Glomerular visceral epithelial cell (primary cell): Measurements from ENCODE around the gene SLC39A10.
"Not testable (repeated sequence)": the region's sequence is repeated elsewhere in the genome, so short reads cannot be mapped to it uniquely, and the experiment has no call there.

ENCODE experiments used
- DNase-seq: peaks from one replicate; pipeline ENCODE4 v3.0.0-alpha.2; 2016; ENCODE audit errors: extremely low spot score

Gene SLC39A10

GRCh38 chr2:195644708-195645107 lies 12.3 kb upstream of the SLC39A10 start:
- not testable (repeated sequence) for DNase-seq

DNA sequence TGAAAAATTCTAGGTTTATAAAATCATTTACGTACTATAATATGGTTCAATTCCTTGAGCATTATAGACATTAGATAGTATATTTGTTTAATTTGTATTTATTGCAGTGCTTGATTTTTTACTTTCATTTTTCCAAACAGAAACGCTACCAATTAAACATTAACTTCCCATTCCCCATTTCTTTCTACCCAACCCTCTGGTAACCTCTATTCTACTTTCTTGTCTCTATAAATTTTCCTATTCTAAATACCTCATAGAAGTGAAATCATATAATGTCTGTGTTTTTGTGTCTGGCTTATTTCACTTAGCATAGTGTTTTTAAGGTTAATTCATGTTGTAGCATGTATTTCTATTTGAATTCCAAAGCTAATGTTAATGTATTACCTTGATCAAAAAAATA lies 11.6 kb upstream of the SLC39A10 start:
- DNase-seq, result no peak

DNA sequence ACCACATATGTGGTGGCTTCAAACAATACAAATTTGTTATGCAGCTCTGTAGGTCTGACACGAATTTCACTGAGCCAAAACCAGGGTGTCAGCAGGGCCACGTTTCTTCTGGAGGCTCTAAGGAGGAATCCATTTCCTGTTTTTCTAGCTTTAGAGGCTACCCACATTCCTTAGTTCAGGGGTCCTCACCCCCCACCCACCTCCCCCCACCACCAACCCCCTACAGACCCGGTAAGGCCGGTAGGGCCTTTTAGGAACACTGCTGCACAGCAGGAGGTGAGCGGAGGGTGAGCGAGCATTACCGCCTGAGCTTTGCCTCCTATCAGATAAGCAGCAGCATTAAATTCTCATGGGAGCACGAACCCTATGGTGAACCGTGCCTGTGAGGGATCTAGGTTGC lies 10.6 kb upstream of the SLC39A10 start:
- DNase-seq, result no peak

GRCh38 chr2:195647302-195647701 lies 9.7 kb upstream of the SLC39A10 start:
- DNase-seq, result no peak

DNA sequence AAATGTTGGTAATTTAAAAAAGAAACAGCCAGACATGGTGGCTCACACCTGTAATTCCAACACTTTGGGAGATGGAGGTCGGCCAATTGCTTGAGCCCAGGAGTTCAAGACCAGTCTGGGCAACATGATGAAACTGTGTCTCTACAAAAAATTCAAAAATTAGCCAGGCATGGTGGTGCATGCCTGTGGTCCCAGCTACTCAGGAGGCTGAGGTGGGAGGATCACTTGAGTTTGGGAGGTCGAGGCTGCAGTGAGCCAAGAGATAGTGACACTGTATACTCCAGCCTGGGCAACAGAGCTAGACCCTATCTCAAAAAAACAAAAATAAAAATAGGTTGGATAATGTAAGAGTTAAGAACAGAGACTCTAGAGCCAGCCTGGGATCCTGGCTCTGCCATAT lies 8.7 kb upstream of the SLC39A10 start:
- not testable (repeated sequence) for DNase-seq

DNA sequence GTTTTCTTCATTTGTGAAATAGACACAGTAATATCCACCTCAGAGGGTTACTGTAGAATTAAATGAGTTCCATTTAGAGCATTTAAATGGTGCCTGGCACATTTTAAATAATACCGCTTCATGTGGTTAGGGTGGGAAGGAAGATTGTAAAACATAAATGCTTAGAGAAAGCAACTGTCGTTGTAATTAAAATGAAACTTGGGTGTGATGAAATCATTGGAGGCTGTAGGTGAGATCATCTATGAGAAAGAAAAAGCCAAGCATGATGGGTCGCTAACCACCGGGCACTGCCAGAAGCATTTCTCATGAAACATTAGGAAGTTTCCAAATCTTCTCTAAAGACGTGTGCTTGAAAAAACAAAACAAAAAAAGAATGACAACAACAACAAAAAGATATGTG lies 8.2 kb upstream of the SLC39A10 start:
- no peak for DNase-seq

DNA sequence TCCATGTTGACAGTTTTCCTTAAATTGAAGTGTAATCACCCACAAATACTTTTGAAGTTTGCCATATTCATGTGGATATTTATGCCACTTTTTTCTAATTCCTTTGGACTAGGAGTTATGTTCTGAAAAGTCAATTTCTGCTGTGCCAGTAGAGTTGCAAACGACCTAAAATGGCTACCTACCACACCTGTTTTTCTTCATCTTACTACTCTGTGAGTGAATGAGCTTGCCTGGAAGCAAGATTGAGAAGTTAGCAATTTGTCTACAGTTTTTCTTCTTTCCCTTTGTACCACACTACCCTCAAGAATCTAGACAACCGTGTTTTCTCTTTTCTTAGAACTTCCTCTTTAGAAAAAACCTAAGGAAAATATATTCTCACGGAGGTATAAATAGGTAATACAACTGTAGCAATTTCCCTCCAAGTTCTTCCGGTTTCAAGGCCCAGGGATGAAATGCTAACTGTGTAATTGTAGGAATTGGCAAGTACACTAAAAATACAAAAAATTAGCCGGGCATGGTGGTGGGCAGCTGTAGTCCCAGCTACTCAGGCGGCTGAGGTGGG lies 7.3 kb upstream of the SLC39A10 start:
- DNase-seq, result no peak

GRCh38 chr2:195651046-195651445 lies 6.0 kb upstream of the SLC39A10 start:
- DNase-seq, result no peak

DNA sequence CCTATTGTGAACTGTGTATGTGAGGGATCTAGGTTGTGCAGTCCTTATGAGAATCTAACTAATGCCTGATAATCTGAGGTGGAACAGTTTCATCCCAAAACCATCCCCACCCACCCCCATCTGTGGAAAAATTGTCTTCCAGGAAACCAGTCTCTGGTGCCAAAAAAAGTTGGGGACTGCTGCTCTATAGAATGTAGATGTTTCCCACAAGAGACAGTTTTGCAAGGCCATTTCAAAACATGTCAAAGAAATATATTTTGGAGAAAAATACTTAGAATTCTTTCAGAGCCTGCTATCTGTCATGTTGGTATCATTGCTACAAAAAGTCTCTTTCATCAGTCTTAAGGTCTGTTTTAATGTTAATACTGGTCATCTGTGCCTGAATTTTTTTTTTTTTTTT lies 4.1 kb upstream of the SLC39A10 start:
- no peak for DNase-seq

- no peak for DNase-seq
Measured at GRCh38 chr2:195656161-195656858, 716 bp upstream of the SLC39A10 start.

- peak; percentile 75 for DNase-seq
Measured at GRCh38 chr2:195657634-195658540, 861 bp downstream of the SLC39A10 start.

- peak; percentile 84 for DNase-seq
Measured at GRCh38 chr2:195658541-195658890, 1.5 kb downstream of the SLC39A10 start.

DNA sequence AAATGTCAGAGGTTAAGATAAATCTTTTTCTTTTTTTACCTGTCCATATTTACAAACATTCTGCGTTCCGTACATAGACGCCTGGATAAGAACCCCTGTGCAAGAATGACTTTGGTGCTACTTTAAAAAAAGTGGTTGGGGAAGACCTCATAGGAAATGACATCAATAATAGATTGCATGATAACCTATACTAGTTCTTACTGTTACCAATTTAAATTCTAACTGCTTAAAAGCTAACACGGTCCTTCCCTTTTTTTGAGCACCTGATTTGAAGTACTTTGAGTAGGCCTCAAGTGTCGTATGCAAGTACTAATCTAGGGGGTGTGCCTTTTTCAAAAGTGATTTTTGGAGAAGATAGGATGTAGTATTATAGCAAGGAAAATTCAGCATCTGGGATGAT lies 2.1 kb downstream of the SLC39A10 start:
- DNase-seq, result no peak

DNA sequence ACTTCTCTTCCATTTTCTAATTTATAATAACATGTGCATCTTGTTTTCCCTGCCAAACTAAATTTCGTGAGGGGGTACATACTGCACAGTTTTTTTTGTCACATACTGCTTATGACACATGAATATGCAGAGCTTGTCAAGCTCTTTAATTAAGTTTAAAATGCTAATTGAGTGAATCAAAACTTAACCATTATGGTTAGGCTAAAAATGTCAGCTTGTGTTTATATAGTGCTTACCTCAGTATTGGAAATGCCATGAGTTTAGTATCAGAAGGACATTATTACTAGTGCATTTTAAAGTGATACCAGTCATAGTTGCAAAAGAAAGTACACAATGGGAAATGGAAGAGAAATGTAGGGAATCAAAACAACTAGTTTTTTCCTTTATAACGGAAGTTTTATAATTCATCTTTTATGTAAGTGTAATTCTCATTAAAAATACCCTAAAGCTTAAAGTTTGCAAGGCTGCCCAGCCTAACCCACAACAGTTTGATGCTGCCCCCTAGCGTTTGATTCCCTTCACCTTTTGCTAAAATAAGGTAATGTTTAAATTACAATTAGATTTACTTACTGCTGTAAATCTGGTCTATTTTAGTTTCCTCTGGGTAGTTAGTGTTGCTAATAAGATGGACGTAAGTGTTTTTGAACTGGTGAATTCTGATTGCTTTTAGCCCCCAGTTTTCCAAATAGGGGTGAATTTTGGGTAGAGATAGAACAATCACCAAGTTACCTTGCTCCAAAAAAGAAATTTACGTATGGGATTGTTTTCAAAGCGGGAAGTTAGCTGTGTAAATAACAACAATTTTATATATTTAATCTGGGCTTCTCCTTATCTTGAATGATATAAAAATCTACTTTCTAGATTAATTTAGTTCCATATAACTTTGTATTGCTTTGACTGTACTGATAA lies 3.2 kb downstream of the SLC39A10 start:
- DNase-seq, result peak; percentile 74

GRCh38 chr2:195662138-195662537 lies 5.1 kb downstream of the SLC39A10 start:
- no peak for DNase-seq

DNA sequence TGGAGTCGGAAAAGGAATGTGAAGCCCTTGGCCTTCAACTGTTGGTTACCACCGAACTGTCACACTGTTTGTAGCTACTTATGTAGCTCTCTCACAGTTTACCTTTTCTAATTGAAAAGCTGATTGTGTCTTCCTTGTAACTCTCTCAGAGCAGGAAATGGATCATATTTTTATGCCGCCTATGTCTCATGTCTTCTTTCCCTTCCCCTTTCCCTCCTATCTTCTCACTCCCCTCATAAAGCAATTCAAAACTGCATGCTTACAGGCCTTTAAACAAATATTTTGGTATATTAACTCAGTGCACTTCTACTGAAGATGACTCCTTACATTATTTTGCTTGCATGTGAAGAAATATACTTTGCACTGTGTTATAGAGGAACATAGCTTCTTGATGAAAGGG lies 6.0 kb downstream of the SLC39A10 start:
- no peak for DNase-seq

GRCh38 chr2:195664528-195664927 lies 7.5 kb downstream of the SLC39A10 start:
- DNase-seq, result no peak

- not testable (repeated sequence) for DNase-seq
Measured at GRCh38 chr2:195665153-195665552, 8.1 kb downstream of the SLC39A10 start.

GRCh38 chr2:195666113-195666712 lies 9.2 kb downstream of the SLC39A10 start:
- no peak for DNase-seq

GRCh38 chr2:195667974-195668373 lies 10.9 kb downstream of the SLC39A10 start:
- no peak for DNase-seq

DNA sequence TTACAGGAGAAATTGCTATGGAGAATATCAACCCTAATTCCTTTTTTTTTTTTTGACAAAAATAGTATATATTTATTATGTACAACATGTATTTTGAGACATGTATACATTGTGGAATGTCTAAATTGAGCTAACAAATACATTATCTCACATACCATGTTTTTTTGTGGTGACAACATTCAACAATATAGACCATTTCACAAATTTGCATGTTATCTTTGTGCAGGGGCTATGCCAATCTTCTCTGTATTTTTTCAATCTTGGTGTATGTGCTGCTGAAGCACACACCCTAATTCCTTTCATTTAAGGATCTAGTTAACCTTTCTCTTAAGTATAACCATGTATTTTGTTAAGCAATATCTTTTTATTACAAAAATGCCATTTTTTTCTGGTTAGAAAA lies 13.2 kb downstream of the SLC39A10 start:
- no peak for DNase-seq
